GM18499 (cell line): ENCODE measurements around the gene MYO7A.

Source experiments
- ATAC-seq: cut with Tn5 transposase; IDR thresholded peaks from one replicate; pipeline ENCODE4 v1.9.1; 2021; ENCODE audit warnings: moderate number of reproducible peaks; ENCODE audit not compliant: insufficient read depth, unreplicated experiment

Gene MYO7A

DNA sequence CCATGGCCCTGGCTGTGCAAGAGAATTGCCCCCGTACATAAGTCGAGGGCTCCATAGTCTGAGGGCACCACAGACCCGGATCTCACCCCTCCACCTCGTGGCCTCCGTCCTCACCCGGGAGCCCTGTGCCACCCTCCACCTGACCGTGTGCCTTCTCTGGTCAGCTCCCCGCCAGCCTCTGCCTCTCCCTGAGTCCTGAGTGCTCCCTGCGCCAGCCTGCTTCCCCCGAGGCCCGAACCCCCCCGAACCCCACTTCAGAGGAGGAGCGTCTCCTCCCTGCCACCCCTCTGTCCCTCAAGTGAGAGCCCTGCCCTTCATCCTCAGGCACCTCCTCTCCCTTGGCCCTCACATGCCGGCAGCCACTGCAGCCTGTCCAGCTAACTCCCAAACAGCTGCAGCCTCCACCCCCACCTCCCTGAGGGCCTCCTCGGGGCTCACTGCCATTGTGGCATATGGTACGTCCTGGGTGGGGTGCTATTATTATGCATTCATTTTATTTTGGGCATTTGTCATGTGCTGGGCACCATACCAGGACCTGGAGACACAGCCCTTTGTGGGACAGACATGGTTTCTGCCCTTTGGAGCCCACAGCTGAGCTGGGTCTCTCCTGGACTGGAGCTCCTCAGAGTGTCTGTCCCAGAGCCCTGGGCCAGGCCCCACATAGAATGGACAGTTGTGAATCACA is 67.2 kb downstream of the MYO7A start:
- ATAC-seq: no peak

DNA sequence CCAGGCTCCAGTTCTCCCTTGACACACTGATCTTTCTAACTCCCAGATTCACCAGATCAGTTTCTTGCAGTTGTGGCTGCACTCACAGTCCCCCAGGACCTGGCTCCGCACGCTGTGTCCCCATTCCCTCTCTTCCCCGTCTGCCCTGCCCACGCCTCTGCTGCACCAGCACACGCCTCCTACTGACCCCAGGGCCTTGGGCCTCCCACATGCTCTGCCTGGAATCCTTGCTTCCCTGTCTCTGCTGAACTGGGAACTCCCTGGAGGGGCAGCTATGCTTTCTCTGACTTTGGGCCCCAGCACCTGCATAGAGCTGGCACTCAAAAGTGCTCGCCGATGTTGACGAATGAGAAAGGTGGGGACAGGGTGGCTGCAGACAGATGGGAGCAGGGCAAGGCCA is 68.9 kb downstream of the MYO7A start:
- ATAC-seq: no peak

DNA sequence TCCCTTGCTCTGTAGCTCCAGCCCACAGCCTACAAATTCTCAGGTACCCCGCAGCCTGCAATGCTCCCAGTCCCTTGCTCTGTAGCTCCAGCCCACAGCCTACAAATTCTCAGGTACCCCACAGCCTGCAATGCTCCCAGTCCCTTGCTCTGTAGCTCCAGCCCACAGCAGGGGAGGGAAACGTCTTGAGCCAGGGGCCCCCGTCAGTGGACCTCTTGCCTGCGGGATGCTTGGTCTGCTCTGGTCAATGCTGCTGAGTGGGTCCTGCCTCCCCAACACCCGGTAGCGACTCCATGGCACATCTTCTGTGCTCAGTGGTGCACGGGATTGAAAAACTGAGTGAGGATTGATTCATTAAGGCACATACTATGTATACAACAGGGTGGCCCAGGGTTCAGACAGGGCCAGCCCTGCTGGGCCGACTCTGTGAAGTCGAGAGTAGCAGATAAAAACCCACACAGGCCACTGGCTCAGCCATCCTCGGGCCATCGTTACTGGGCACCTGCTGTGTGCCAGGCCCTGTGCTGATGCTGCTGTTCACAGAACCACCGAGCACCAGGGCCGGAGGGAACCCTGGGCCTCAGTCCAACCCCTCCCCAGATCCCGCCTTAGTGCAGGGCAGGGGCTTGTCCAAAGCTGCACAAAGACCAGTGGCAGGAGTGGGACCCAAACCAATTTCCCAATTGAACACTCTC is 69.7 kb downstream of the MYO7A start:
- no peak for ATAC-seq

DNA sequence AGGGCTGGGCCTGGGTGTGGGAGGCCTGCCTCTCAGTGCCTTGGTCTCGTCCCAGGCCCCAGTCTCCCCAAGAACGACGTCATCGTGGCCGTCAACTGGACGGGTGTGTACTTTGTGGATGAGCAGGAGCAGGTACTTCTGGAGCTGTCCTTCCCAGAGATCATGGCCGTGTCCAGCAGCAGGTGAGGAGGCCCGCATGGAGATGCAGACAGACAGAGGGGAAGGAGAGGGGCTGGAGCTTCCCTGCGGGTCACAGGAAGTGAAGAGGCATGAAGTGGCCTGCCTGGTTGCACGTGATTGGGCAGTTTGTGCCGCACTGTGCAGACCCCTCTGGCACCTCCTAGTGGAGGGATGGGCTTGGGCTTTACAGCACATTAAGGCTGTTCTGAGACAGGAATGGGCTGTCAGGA is 70.4 kb downstream of the MYO7A start:
- ATAC-seq: no peak

DNA sequence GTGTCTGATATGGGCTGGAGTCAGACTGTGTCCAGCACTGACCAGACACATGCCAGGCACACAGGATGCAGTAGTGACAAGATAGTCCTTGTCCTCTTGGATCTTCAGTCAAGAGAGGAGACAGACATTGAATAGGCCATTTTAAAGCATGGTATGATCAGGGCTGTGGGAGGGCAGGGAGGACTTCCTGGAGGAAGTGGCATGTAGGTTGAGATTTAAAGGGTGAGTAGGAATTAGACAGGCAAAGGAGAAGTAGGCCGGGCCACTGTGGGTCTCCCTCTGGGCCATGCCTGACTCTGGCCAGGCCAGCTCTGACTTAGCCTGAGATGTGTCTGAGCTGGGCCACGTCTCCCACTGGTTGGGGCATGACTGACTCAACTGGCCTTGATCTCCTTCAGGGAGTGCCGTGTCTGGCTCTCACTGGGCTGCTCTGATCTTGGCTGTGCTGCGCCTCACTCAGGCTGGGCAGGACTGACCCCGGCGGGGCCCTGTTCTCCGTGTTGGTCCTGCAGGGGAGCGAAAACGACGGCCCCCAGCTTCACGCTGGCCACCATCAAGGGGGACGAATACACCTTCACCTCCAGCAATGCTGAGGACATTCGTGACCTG is 71.2 kb downstream of the MYO7A start:
- no peak for ATAC-seq

DNA sequence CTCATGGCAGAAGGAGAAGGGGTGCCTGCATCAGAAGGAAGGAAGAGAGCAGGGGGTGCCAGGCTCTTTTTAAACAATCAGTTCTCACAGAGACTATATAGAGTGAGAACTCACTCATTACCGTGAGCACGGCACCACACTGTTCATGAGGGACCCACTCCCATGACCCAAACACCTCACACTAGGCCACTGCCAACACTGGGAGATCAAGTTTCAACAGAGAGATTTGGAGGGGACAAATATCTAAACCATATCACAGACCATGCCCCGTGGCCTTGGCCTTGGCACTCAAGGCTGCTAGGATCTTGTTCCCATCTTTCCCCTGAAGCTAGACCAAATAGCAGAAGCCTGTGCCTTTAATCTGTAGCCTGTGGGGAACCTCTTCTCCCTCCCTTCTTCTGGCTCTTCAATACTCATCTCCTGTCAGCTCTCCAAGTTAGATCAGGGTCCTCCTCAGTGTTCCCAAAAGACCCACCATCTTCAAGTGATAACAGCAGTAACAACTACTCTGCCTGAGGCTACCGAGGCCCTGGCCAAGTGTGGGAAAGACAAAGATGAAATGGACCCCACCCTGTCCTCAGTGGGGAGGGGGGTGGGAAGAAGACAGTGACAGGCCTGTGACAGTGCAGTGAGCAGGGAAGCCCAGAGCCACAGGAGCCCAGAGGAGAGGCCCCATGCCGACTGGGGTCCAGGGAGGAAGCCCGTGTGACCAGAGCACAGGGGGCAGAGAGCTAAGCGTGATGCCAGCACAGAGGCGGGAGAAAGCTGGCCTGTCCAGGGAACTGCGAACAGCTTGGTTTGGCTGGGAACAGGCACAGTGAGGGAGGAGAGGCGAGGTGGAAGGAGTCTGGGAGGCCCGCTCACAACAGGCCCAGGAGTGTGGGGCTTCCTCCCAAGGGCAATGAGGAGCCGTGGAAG is 72.6 kb downstream of the MYO7A start:
- no peak for ATAC-seq

DNA sequence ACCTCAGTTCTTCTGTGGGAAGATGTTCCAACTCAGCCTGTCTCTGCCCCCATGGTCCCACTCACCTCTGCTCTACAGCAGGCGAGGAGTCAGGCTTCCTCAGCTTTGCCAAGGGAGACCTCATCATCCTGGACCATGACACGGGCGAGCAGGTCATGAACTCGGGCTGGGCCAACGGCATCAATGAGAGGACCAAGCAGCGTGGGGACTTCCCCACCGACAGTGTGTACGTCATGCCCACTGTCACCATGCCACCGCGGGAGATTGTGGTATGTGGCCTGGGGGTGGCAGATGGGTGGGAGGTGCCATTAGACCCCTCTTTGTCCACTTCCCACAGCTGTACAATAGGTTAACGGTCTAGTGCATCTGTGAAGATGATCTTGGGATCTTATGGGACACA is 73.3 kb downstream of the MYO7A start:
- no peak for ATAC-seq

DNA sequence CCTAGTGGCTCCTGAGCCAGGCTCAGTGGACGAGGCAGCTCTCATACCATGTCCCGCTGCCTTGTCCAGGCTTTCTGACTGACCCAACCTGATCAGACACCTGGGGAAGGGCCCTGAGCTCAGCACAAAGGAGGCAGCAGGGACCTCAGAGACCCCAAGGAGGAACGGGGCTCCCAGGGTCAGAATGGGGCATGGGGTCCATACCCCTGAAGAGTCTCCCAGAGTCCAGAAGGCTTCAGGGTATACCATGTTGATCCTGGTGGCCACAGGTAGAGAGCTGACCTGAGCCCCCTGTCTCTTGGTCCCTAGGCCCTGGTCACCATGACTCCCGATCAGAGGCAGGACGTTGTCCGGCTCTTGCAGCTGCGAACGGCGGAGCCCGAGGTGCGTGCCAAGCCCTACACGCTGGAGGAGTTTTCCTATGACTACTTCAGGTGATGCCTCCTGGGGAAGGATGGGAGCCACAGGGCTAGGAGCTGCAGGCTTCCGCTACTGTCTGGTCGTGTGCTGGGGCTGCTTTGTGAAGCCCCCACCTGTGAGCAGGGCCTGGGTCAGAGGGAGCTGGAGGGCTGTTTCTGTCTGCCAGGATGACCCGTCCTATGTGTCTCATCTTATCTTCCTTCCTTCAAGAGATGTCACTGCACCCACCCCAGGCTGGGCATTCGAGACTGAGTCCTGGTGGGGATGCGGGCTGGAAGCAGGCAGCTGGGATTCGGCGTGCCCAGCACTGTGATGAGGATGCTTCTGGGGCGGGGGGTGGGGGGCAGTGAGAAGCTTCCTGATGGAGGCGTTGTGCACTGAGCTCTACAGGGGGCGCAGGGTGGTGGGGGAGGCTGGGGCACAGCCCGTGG is 74.2 kb downstream of the MYO7A start:
- no peak for ATAC-seq

DNA sequence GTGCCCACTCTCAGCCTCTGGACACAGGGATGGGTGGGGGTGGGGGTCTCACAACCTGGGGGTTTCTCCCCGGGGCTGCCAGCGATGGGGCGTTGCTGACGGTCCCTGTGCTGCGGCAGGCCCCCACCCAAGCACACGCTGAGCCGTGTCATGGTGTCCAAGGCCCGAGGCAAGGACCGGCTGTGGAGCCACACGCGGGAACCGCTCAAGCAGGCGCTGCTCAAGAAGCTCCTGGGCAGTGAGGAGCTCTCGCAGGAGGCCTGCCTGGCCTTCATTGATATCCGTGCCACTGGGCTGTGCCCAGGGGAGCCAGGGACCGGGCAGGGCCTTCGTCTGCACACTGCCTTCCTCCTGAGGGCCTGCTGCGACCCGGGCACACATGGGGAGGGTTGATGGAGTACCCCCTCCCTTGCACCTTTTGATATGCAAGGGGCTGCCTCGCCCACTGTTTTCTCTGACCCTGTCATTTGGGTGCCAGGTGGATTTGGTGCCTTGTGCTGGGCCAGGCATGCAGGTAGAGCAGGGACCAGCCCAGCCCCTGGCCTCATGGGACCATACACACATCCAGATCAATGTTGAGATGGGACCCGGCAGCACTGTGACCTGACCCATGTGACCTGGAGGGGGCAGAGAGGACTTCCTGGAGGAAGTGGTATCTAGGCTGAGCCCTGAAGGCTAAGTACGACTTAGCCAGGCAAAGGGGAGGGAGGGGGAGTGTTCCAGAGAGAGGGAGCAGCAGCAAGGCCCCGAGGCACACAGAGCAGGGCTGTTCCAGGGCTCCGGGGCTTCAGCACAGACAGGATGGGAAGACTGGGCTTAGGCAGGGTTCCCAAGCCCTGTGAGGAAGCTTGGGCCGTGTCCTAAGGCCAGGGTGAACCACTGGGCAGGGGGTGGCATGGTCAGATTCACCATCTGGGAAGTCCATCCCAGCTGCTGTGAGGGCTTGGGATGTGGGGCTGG is 75.2 kb downstream of the MYO7A start:
- ATAC-seq: no peak

DNA sequence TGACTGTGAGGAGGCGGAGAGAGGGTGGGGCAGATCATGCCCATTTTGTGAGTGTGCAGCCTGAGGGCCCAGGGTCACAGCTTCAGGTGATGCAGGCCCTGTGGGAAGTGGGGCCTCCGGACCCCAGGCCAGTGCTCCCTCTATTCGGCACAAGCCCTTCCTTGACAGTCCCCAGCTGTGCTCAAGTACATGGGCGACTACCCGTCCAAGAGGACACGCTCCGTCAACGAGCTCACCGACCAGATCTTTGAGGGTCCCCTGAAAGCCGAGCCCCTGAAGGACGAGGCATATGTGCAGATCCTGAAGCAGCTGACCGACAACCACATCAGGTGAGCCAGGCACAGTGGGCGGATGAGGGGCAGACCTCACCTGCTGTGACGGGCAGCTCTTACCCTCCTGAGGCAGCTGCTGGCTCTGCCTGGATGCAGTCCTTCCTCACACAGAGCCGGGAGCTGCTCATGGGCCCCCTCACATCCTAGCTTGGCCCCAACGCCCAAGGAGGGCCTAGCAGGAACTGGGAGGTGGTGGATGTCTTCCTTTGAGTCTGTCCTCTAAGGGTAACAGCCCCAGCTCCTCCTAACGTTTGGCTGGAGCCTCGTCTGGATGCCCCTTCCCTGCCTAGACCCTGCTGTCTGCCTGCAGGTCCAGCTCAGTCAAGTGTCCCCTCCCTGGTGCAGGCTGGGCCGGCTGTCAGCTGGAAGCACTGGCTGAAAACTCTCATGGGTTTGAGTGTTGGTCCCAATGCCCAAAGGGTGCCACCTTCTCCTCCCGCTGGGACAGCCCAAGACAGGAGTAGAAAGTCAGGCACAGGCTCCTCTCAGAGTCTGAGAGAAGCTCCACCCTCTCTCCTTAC is 76.1 kb downstream of the MYO7A start:
- no peak for ATAC-seq

DNA sequence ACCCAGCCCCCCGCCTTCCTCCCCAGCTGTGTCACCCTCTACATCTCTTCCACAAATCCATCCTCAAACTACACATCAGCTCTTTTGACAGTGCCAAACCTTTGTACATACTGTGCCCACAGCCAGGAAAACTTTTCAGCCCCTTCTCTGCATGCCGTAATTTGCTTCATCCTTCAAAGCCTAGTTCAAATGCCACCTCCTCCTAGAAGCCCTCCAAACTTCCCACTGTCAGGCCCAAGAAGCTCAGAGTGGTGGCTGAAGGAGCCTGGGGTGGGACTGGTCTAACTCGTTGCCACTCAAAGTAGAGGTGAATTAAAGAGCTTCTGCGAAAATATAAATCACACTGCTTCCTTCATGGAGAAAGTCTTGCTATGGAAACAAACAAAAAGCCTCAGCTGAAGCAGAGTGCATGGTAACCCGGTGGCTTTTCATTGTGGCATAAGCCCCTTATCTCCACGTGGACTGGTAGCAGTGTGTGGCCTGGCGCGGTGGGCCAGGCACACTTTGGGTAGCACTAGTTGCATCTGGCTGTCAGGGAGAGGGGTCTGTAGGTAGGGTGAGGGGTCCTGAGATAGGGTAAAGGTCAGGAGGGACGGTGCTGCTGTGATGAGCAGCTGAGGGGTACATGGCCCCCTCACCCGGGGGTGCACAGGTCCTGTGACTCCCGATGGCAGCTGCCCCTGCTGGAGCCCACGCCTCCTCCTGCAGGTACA is 76.9 kb downstream of the MYO7A start:
- no peak for ATAC-seq

DNA sequence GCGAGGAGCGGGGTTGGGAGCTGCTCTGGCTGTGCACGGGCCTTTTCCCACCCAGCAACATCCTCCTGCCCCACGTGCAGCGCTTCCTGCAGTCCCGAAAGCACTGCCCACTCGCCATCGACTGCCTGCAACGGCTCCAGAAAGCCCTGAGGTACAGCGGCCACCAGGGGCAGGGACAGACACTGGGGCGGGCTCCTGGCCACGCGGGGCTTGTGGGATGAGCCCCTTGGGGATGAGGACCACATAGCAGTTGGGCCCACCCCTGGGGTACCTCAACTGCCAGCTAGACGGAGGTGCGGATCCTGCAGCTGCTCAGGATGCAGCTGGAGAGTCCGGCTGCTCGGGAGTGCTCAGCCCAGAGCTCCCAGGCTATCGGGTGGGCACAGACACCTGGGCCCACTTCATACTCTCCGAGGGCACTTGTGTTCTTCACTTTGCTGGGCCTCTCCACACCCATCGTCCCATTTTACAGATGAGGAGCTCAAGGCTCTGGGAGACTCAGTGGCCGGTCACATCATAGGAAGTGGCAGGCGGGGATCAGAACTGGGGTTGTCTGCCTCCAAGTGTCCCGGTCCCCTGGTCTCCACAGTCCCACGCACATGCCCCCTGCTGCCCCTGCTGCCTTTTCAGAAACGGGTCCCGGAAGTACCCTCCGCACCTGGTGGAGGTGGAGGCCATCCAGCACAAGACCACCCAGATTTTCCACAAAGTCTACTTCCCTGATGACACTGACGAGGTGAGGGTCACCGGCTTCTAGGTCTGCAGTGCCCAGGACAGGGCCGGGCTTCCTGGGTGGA is 77.6 kb downstream of the MYO7A start:
- ATAC-seq: no peak

DNA sequence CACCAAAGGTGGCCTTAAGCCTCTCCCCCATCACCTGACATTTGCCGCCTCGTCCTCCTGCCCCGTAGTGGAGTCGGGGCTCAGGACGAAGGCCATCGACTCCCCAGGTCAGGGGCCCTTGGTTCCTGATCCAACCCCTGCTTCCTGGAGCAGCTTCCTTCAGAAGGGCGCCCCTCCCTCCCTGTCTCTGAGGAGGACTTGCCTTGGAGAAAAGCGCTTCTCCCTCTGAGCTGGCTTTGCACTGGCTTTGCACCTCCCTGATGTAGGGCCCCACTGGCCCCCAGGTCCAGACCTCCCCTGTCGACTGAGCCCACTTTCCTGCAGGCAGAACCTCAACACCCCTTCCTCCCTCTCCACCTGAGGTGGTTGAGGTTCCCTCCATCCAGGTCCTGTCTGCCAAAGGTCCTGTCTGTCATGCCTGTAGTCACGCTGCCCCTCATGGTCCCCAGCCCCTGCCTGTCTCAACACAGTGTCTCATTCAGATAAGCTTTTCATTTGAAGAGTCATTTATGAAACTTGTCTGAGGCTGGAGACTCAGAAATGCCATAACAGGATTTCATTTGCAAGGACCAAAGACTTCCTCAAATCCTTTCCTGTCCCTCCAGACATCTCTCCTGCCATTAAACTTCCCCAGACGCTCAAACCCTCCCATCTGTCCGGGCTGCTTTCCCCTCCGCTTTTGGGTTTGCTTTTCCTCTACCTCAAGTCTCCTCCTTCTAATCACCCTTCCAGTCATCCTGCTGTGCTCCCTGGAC is 78.4 kb downstream of the MYO7A start:
- ATAC-seq: no peak

DNA sequence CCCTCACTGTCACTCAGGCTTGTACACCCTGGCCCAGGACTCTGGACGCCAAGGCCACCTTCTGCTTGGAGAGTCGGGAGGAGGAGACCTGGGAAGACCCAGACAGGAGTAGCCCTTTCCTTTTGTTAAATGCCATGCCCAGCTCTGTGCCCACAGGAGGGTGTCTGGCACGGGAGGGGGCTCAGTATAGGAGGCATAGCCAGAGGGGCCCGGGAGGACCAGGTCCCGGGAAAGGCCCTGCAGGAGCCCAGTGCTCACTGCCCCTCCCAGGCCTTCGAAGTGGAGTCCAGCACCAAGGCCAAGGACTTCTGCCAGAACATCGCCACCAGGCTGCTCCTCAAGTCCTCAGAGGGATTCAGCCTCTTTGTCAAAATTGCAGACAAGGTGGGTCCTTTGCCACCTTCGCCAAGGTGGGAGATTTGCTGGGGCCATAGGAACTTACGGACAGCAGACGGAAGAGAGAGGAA is 79.0 kb downstream of the MYO7A start:
- no peak for ATAC-seq

DNA sequence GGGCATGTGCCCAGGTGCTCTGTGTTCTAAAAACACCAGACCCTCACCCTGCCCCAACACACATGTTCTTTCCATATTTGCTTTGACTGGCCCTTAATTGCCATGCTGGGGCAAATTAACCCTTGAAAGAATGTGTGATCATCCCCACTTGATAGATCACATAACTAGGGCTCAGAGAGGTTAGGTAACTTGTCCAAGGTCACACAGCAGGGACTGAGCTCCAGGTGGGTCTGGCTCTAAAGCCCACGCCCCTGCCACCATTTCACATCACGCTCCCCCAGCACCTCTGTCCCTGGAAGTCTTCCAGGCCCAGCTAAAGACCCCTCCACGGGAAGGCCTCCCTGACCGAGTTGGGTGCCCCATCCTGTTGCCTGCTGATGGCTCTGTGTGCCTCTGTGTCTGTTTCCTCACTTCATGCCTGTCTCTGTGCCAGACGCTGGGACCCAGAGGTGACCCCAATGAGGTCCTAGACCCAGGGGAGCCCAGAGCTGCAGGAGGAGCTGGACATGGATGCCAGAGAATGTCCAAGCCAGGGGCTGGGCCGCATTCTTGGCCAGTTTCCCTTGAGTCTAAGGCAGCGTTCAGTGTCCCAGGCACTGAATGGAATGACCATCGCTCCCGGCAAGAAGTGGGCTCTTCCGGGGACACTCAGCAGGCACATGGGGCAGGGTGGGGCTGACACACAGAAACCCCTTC is 79.7 kb downstream of the MYO7A start:
- no peak for ATAC-seq
